AG09309 (cell line): ENCODE results near the gene CD160.

Experiments used
- DNase-seq: peaks from one replicate; pipeline ENCODE4 v3.0.0-alpha.2; 2010; ENCODE audit warnings: low read depth
- H3K4me3 ChIP-seq: 2 replicates; pipeline ENCODE4 v1.5.1; 2011; ENCODE audit warnings: mild to moderate bottlenecking, low read depth, low read length, moderate library complexity; ENCODE audit not compliant: control insufficient read depth
- TF ChIP-seq, protein P1 (sequence below): IDR thresholded peaks from 2 replicates; pipeline ENCODE4 v1.5.1; 2011; ENCODE audit warnings: mild to moderate bottlenecking, low read depth, low read length, inconsistent platforms; ENCODE audit not compliant: insufficient read depth, control insufficient read depth; ENCODE audit errors: missing control alignments

Gene CD160

GRCh38 chr1:145702826-145703225 is 16.5 kb upstream of the CD160 start:
- H3K4me3 ChIP-seq = no peak overlapping the region
- TF ChIP-seq, protein P1, sequence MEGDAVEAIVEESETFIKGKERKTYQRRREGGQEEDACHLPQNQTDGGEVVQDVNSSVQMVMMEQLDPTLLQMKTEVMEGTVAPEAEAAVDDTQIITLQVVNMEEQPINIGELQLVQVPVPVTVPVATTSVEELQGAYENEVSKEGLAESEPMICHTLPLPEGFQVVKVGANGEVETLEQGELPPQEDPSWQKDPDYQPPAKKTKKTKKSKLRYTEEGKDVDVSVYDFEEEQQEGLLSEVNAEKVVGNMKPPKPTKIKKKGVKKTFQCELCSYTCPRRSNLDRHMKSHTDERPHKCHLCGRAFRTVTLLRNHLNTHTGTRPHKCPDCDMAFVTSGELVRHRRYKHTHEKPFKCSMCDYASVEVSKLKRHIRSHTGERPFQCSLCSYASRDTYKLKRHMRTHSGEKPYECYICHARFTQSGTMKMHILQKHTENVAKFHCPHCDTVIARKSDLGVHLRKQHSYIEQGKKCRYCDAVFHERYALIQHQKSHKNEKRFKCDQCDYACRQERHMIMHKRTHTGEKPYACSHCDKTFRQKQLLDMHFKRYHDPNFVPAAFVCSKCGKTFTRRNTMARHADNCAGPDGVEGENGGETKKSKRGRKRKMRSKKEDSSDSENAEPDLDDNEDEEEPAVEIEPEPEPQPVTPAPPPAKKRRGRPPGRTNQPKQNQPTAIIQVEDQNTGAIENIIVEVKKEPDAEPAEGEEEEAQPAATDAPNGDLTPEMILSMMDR = no peak
- DNase-seq = no peak

- DNase-seq = no peak
- TF ChIP-seq, protein P1 = no peak
- no peak overlapping the region for H3K4me3 ChIP-seq
These were observed 13.7 kb upstream of the CD160 start for GRCh38 chr1:145705622-145706021.

- H3K4me3 ChIP-seq = no peak overlapping the region
- TF ChIP-seq, protein P1 = no peak
- DNase-seq = no peak
These were observed 13.1 kb upstream of the CD160 start for GRCh38 chr1:145706086-145706664.

DNA sequence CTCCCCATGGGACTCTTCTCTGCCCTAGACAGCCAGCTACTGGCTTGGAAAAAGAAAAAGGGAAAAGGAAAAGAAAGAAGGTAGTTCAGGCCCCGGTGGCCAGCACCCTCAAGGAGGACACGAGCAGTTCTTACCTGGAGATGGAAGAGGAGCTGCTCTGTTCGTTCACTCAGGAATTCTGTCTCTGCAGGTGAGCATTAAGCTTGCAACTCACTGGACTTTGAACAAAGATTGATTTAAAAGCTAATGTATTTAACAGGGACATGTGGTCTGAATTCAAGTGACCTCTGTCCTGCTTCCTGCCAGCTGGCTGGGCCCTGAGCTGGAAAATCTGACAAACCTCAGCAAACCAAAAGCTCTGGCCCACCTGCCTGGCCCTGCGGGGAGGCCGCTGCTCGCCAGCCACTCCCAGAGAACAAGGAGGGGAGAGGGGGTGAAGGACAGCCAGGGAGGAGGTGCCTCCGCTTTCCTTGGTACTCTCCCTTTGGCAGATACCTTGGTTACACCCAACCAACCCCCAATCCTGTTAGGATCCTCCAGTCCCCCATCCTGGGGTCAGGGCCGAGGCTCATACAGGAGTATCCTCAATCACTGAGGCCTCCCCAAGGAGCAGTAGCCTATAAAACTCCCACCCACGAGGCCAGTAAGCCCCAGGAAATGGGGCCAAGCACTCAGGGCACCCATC is 12.0 kb upstream of the CD160 start, which contains the start of gene PDZK1:
Gene PDZK1 (minus strand): TSS at position 186 of the 685 bp plus-strand sequence. CDS start 19,347 bp downstream, outside the sequence.
- TF ChIP-seq, protein P1 = no peak
- no peak within 1 kb of the TSS for H3K4me3 ChIP-seq
- DNase-seq = no peak

- TF ChIP-seq, protein P1 = no peak
- no peak for DNase-seq
- H3K4me3 ChIP-seq = no peak overlapping the region
These were observed 11.2 kb upstream of the CD160 start for GRCh38 chr1:145708063-145708462.

- DNase-seq = no peak
- TF ChIP-seq, protein P1 = no peak
- H3K4me3 ChIP-seq = no peak overlapping the region
These were observed 8.8 kb upstream of the CD160 start for GRCh38 chr1:145710291-145711027.
